Measurements from ENCODE around the gene DOCK6.

DOCK6 gene

DNA sequence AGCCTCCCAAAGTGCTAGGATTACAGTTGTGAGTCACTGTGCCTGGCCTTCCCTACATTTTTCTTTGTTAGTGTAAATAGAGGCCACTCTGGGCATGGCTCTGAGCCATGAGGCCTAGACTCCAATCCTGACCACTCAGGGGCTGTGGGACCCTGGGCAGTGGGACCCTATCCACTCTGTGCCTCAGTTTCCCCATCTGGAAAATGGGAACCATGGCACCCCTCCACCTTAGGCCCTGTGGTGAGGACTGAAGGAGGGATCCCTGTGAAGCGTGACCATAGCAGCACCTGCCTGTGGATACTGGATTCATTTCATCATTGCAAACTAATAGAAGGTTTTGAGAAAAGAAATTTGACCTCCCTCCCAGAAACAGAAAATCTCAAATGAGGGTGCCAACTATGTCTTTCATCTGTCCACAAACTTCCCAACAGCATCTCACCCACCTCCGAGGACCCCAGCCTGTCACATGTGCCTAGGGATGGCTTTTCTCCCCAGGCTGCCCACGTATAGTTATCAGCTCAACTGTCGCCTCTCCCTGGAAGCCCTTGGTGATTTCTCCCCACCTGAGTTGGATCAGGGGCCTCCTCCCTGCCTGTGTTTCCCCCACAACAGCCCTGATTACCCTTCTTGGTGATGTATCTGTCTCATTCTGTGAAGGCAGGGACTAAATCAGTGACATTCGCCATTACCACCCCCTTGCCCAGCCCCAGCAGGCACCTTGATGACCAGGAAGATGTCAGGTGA lies 17.3 kb downstream of the DOCK6 start:
- DNase-seq (ENCODE audit: low spot score), result no peak

DNA sequence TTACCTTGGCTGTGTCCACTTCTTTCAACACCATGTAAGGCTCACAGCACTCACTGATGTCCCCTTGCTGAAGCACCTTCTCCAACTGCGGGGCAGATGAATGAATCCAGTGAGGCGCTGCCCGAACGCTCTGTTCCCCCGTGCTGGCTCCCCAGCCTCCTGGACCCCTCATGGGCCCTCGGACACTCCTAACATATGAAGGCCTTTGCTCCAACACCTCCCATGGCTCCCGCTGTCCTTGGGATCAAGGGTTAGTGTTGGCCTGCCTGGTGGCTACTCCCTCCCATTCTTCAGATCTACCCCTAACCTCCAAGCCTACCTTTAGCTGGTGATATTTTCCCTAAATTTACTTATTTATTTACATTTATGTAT lies 18.5 kb downstream of the DOCK6 start:
- DNase-seq (ENCODE audit: low spot score), result no peak

DNA sequence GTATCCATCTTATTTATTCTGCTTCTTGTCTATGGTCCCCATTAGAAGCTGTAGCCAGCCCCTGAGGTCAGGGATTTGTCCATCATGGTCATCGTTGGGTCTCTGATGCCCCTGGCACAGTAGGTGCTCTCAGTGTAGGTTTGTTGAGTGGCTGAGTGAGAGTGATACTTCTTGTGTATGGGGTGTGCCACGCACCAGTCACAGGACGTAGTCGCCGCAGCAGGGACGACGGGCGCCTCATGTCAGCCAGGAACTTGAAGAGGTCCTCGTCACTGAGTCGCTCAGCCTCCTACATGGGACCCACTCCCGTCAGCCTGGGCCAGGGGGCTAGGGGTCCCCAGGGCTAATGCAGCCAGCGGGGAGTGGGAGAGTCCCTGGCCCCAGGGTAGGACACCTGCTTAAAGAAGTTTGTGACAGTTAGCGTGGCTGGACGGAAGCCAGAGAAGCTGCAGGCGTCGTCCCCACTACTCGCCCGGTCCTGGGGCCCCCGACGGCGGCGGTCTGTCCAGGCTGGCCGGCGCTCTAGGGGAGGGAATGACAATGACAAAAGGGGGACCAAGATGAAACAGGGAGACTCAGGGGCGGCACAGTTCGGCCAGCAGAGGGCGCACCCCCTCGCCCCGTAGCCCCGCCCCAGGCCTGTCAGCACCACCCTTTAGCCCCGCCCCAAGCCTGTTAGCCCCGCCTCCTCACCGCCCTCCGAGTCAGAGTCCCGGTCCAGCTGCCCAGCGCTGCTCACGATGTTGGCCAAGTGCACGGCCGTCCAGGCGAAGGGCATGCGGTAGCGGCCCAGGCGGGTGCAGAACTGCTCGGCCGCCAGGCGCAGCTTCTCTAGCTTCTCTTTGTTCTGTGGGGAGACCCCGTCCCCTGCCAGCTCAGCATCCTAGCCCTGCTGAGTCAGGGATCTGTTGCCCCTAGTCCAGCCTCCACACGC lies 19.2 kb downstream of the DOCK6 start:
- DNase-seq (ENCODE audit: low spot score), result peak; percentile 64

DNA sequence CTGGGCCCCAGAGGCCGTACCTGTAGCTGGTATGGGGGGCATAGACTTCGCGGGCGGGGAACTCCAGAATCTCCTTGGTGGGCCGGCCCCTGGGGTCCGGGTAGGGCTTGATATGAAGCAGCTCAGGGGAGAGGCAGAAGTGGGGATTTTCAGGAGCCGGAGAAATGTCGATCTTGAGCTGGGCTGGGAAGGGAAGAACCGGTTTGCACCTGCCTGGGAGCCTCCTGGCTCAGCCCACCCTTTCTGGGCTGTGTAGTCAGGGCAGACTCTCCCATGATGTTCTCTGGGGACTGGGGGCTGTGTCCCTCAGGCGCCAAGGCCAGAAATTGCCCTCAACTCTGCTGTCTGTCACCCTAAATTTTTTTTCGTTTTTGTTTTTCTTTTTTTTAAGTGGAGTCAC lies 20.3 kb downstream of the DOCK6 start:
- DNase-seq (ENCODE audit: low spot score), result no peak

DNA sequence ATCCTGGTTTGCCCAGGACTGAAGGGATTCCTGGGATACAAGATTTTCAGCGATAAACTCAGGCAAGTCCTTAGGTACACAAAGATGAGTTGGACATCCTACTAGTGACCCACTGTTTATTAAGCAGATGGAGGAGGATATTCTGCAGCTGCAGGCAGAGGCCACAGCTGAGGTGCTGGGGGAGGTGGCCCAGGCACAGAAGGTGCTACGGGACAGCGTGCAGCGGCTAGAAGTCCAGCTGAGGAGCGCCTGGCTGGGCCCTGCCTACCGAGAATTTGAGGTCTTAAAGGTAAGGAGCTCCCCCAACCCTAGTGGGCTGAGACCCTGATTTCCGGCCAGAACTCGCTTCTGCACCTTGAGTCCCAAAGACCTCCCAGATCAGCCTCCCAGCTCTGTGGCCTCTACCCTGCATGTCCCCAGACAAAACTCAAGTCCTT lies 22.3 kb downstream of the DOCK6 start:
- DNase-seq (ENCODE audit: low spot score), result no peak

DNA sequence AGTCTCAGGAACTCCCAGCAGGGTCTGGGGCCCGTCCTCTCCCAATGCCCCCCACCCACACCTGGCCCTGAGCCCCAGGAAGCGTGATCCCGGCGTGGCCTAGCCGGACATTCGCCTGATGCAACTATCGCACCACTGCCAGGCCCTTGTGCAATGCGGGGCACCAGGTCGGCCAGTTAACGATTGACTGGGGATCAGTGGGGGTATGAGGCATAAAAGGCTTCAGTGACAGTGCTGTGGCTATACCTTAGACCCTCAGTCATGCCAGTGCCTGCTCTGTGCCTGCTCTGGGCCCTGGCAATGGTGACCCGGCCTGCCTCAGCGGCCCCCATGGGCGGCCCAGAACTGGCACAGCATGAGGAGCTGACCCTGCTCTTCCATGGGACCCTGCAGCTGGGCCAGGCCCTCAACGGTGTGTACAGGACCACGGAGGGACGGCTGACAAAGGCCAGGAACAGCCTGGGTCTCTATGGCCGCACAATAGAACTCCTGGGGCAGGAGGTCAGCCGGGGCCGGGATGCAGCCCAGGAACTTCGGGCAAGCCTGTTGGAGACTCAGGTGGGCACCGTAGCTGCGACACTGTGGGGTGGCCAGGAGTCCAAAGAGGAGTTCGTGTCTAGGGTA lies 22.8 kb downstream of the DOCK6 start, which contains the start of gene ANGPTL8:
Gene ANGPTL8 (plus strand): TSS at position 243 of the 624 bp plus-strand sequence. CDS start 19 bp downstream, at position 262.
- no peak for DNase-seq (ENCODE audit: low spot score)

DNA sequence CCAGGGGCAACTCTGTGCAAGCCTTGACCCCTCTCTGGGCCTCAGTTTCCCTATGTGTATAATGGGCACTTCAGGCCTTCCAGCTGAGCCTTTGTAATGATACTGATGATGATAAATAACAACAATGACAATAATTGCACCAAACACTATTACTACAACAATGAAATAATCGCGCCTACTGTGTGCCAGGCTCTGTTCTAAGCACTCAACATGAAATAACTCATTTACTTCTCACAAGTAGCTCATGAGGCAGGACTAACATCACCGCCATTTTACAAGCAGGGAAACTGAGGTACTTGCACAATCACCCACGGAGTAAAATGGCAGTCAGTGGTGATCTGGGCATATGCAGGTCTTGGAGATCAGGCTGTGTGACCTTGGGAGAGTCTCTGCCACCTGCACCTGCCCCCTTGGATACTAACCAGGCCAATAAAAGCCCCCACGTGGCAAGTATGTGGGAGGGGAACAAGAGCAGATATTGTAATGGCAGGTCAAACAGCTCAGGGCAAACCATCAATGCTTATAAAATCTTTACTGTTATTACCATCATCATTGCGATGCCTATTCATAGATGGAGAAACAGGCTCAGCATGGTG lies 23.4 kb downstream of the DOCK6 start:
- no peak for DNase-seq (ENCODE audit: low spot score)

DNA sequence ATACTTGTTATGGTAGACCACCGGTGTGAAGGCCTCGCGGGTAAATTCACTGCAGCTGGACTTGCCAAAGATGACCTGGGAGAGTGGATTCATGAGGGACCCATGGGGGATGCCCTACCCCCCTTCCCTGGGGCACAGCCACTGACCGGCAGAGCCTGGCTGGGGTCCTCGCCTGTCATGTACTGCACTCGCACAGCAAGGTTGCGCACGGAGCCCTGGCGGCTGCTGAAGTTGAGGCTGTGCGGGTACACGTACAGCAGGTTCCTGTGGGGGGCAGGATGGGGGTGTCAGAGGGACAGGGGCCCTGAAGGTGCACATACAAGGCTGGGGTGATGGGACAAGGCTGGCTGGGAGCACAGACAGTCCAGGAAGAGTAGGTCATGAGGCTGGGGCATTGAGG lies 24.3 kb downstream of the DOCK6 start:
- DNase-seq (ENCODE audit: low spot score), result no peak

DNA sequence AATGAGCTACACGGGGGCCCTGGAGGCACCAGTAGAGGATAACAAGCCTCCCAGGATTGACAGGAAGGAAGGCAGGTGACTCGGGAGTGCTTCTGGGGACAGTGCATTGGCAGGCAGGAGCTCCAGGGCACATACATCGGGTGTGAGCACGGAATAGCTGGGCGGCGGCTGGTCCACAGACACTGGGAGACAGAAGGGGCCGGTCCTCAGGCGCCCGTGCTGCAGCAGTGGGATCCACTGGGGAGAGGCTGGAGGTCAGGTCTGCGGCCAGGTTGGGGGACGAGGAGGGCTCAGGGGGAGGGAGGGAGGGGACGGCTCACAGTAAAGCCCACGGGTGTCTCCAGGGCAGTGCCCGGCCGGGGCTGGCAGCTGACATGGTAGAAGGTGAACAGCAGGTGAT lies 25.0 kb downstream of the DOCK6 start:
- no peak for DNase-seq (ENCODE audit: low spot score)

DNA sequence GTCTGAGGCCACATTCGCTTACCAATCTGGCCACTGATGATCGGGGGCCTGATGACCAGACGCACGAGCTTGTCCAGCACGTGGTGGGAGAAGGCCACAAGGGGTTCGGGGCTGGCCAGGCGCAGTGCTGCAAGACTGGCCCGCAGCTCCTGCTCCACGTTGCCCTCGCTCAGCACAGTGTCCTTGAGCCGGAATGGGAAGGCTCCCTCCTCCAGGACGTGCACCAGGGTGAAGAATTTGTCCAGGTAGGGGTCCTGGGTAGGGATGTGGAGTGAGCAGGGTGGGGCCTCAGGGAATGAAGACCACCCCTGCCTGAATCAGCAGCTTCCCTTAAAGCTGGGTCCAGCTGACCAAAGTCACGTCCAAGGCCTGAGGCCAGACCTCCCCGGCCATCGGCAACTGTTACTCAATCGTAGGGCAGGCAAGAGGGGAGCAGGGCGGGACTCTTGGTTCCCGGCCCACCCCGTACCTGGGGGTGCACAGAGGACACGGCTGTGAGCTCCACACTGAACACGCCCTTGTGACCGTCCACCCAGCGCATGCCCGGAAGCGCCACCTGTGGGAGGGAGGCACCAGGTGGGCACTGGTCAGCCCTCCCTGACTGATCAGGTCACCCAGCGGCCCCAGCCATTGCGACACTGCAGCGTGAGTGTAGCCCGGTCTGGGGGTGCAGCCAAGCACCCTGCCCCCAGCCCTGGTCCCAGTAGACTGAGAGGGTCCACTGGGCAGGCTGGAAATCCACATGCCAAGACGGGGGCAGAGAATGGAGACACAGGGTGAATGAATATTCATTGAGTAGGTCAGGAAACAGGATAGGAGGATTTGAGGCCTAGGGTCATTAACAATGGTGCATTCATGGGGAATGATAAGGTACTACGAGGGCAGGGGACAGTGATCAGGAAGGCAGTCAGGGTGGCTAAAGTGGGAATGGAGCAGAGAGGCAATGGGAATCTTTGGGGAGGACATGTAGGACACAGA lies 25.7 kb downstream of the DOCK6 start:
- no peak for DNase-seq (ENCODE audit: low spot score)

DNA sequence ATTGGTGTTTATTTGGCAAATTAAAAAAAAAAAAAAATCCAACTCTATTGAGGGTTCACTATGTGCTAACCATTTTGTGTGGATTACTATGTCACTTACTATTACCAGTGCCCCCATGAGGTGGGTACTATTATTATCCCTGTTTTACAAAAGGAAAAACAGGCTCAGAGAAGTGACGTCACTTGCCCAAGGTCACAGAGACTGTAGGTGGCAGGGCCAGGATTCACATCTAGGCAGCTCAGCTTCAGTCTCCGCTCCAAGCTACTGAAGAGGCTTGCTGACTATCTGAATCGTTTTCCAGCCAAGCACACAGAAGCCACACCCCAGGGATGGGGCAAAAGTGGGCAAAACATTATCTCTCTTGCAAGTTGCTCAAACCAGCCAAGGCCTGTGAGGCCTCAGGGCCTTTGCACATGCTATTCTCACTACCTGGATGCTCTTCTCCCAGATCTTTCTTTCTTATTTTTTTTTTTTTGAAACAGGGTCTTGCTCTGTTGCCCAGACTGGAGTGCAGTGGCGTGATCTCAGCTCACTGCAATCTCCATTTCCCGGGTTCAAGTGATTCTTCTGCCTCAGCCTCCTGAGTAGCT lies 27.7 kb downstream of the DOCK6 start:
- no peak for DNase-seq (ENCODE audit: low spot score)

DNA sequence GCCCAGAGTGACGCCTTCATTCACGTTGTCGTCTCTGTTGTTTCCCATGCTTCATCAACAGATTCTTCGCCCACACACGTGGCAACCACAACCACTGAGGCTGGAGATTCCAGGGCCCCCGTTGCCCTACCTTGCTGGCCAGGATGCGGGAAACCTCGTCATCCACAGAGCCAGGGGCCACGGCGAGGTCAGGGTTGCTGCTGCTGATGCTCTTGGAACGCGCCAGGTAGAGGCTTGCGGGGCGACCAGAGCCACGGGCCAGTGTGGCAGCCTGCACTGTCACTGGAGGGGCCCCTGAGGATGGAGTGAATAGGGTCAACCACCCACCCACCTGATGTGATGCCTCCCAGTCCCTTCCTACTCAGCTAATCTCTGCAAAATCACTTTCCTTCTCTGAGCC lies 29.3 kb downstream of the DOCK6 start:
- DNase-seq (ENCODE audit: low spot score), result no peak

DNA sequence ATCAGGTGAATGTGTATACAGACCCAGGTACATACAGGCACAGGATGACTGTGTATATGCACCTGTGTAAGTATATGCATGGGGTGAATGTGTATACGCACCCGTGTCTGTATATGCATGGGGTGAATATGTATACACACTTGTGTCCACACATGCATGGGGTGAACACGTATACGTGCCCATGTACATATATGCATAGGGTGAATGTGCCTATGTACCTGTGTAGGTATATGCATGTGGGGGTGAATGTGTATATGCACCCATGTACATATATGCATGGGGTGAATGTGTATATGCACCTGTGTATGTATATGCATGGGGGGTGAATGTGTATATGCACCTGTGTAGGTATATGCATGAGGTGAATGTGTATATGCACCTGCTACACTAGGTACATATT lies 29.8 kb downstream of the DOCK6 start:
- no peak for DNase-seq (ENCODE audit: low spot score)

DNA sequence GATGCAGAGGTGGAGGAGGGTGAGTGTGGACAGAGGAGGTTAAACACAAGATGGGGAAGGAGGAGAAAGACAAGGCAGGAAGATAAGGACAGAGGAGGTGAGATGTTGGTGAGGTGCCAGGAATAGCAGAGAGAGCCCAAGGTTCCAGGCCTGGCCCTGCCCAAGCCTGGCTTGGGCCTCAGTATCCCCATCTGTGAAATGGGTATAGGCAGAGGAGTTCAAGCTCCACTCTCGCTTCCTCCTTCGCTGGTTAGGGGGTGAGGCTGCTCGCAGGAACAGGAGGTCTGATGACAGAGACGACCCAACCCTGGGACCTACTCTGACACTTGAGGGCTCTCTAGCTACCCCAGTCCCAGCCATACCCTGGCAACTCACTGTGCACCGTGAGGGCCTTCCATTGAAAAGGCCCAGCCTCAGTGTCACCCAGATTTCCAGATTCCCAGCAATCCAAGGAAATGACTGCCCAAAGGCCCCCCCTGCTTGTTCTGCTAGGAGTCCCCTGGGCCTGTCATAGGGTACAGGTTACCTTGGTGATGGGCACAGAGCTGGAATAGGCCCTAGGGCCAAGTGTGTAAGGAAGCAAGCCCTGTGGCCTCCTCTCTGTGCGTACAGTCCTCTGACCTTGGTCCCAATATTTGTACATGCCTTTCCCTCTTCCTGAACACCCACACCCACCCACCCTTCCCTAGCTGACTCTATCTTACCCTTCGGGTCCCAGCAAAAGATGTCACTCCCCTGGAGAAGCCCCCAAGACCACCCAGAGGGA lies 31.5 kb downstream of the DOCK6 start:
- no peak for DNase-seq (ENCODE audit: low spot score)

DNA sequence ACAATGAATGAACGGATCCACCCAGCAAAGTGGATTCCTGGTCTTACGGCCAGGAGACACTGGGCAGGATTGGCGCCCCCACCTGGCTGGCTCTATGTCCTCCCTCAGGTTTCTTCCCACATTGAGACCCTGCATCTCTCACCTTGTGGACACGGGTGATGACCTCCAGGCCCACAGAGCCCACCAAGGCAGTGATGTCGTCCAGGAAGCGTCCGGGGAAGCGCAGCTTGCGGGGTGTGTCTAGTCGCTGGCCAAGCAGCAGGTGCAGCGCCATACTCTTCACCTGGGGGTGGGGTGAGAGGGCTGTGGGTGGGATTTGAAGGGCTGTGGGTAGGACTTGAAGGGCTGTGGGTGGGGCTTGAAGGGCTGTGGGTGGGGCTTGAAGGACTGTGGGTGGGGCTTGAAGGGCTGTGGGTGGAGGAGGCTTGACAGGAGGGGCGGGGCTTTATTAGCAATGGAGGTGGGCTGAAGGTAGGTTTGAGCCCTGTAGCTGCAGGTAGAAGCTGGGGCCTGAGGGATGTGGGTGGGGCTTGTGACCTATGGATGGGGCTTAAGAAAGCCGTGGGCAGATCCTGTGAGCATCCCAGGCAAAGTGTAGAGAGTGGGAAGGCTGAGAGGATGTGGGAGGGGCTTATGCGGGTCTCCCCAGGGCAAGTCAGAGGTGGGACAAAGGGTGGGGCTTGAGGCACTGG lies 35.0 kb downstream of the DOCK6 start:
- DNase-seq (ENCODE audit: low spot score), result peak; percentile 38

DNA sequence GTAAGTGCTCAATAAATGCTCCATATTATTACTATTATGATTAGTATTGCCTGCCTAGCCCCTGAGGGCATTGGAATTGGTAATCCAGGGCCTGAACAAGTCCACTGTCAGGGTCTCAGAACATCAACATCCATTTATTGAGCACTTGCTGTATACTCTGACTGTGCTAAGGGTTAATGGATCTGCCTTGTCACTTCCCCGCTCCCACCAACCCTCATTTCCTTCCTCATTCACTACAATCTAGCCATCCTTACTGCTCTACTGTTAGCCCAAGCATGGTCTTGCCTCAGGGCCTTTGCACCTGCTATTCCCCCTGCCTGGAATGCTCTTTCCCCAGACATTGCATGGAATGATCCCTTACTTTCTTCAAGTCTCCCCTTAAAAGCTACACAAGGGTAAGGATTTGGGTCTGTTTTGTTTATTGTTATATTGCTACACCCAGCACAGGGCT lies 35.6 kb downstream of the DOCK6 start:
- DNase-seq (ENCODE audit: low spot score), result no peak

DNA sequence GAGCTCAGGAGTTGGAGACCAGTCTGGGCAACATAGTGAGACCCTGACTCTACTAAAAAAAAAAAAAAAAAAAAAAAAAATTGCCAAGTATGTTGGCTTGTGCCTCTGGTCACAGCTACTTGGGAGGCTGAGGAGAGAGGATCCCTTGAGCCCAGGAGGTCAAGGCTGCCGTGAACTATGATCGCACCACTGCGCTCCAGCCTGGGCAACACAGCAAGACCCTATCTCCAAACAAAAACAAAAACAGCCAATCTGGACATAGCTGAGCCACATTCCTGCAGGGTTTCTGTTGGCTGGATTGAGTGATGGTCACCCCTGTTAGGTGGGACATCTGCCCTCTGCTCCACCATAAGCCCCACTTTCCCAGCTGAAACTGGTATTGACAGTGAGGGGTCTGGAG lies 36.5 kb downstream of the DOCK6 start:
- no peak for DNase-seq (ENCODE audit: low spot score)

DNA sequence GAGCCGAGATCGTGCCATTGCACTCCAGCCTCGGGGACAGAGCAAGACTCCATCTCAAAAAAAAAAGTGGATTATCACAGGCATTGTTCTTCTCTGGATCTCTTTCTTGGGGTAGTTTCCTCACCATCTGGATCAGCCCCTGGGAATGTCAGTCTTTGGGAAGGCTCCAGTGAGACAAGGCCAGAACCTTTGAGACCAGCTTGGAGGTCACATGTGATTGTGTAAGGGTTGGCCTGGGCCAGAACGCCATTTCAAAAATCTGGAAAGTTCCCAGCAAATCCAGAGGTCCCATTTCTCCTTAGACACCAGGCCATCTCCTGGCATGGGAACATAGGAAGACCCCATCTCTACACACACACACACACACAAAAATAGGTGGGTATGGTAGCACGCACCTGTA lies 37.2 kb downstream of the DOCK6 start:
- no peak for DNase-seq (ENCODE audit: low spot score)

DNA sequence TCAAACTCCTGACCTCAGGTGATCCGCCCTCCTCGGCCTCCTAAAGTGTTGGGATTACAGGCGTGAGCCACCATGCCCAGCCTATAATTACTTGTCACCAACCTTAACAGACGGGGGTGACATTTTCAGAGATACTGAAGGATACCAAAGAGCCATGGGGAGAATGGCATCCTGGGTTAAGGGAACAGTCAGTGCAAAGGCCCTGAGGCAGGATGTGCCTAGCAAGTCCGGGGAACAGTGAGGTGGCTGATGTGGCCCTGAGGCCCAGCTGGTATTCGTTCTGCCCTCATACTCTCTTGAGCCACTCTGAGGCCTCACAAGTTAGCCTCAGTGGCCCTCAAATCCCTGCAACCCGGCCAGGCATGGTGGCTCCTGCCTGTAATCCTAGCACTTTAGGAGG lies 37.9 kb downstream of the DOCK6 start:
- DNase-seq (ENCODE audit: low spot score), result no peak
